Uterus (tissue), 4 donors: ENCODE data around the gene AUTS2. TPM values are rescaled to one million over a fixed set of nuclear protein-coding genes. Genes with fewer than 3 reads are reported as not detected.

Source experiments
- DNase-seq, 2 donors: peaks; one replicate each; pipeline ENCODE4 v3.0.0-alpha.2; 2019 to 2020
- H3K27ac ChIP-seq, 2 donors: fragments of 200-600 bp; sonication (generic); 1 replicate in 1 of 2; 2 replicates in 1 of 2; pipeline ENCODE4 v1.5.1; 2016 to 2018
- H3K27me3 ChIP-seq, 2 donors: fragments of 200-600 bp; sonication (generic); one replicate each; pipeline ENCODE4 v1.5.1; 2018 to 2019; ENCODE audit warnings: control low read depth in 1 of 2
- H3K36me3 ChIP-seq, 2 donors: fragments of 200-600 bp; sonication (generic); one replicate each; pipeline ENCODE4 v1.5.1; 2019; ENCODE audit warnings: control low read depth in 1 of 2
- H3K4me1 ChIP-seq, 2 donors: fragments of 200-600 bp; sonication (generic); one replicate each; pipeline ENCODE4 v1.5.1; 2018 to 2019; ENCODE audit warnings: control low read depth in 1 of 2
- H3K4me3 ChIP-seq, 2 donors: fragments of 200-600 bp; sonication (generic); 1 replicate in 1 of 2; 2 replicates in 1 of 2; pipeline ENCODE4 v1.5.1; 2018 to 2019; ENCODE audit warnings: mild to moderate bottlenecking in 1 of 2
- H3K9me3 ChIP-seq, 2 donors: fragments of 200-600 bp; sonication (generic); one replicate each; pipeline ENCODE4 v1.5.1; 2019; ENCODE audit warnings: control low read depth in 1 of 2
- POLR2A ChIP-seq, 2 donors: fragments of 450-650 bp; IDR thresholded peaks; one replicate each; pipeline ENCODE4 v1.6.1; 2016; ENCODE audit warnings: antibody characterized with exemption in 2 of 2, mild to moderate bottlenecking in 1 of 2, moderate library complexity in 1 of 2
- intact Hi-C: fragments of 100-400 bp; cut with DNase I; formaldehyde crosslinking; loops from one replicate; pipeline ENCODE4 v1.15.1; 2023; ENCODE audit warnings: low total_unique reads
- total RNA-seq, 4 donors: library from RNA; depleted of rRNA in 3 of 4; stranded (reverse); fragments of >200 nt in 3 of 4; gene quantifications; one replicate each; pipeline versions ENCODE4 v1.1.0 to v1.2.4, GENCODE V29; 2014 to 2023
- TF ChIP-seq, protein P1 (sequence below), 4 experiments: fragments of 200-600 bp in 2 of 4; fragments of 450-650 bp in 2 of 4; sonication (generic) in 2 of 4; IDR thresholded peaks; one replicate each; pipeline ENCODE4 v1.5.1; 2016 to 2019; ENCODE audit warnings: antibody characterized with exemption in 4 of 4, mild to moderate bottlenecking in 2 of 4, moderate library complexity in 1 of 4
- donor health status: DM: yes; HTN: yes; CAD: no.

Gene AUTS2
- total RNA-seq, 4 donors from 2014 or later, result 10.5 to 58.2 (median 30.0) TPM

DNA sequence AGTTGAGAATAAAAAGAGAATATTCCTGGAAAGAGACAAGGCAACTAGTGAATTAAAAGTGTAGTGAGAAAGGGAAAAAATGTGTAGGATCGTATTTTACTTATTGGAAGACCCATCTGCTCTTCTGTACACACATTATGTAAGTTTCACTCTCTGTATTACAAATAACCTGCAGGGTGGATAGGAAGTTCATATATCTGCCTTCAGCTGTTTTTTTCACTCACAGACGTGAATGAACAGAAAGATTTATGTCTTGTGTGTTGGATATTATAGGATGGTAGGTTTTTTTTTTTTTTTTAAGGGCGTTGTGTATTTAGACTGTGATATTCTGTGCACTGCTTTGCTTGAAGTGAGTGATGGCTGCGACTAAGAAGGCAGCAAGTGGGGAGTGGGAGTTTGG is 266.5 kb downstream of the AUTS2 start:
- no peaks in the 10 kb centered on the region for H3K9me3 ChIP-seq
- H3K36me3 ChIP-seq, result no peaks in the 10 kb centered on the region
- H3K4me3 ChIP-seq, result no peak overlapping the region
- H3K4me1 ChIP-seq, result peaks cover 0 to 5% of the 10 kb centered on the region in 2 donors
- no peak for DNase-seq
- H3K27ac ChIP-seq, result no peak overlapping the region
- TF ChIP-seq, protein P1, sequence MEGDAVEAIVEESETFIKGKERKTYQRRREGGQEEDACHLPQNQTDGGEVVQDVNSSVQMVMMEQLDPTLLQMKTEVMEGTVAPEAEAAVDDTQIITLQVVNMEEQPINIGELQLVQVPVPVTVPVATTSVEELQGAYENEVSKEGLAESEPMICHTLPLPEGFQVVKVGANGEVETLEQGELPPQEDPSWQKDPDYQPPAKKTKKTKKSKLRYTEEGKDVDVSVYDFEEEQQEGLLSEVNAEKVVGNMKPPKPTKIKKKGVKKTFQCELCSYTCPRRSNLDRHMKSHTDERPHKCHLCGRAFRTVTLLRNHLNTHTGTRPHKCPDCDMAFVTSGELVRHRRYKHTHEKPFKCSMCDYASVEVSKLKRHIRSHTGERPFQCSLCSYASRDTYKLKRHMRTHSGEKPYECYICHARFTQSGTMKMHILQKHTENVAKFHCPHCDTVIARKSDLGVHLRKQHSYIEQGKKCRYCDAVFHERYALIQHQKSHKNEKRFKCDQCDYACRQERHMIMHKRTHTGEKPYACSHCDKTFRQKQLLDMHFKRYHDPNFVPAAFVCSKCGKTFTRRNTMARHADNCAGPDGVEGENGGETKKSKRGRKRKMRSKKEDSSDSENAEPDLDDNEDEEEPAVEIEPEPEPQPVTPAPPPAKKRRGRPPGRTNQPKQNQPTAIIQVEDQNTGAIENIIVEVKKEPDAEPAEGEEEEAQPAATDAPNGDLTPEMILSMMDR (IDR thresholded peaks at IDR 0.05), result no peak
- TF ChIP-seq POLR2A (IDR thresholded peaks at IDR 0.05), result no peak
- no peaks in the 10 kb centered on the region for H3K27me3 ChIP-seq
- intact Hi-C loops, result no loop called here

DNA sequence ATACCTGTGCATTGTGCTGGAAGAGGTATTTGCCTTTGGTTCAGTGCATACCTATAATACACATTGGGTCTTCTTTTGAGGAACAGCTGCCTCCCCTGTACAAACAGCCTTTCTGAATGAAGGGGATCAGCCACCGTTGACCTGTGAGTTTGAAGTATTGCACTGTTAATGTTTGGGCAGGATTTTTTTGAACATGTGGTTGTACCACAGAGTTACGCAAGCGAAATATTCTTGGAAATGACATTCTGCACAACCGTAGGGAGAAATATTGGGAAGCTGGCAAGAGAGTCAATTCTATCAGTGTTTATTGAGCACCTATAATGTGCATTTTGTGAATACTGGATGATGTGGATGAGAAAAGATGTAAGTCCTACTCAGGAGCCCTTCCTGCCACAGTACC is 270.6 kb downstream of the AUTS2 start:
- intact Hi-C loops, result no loop called here
- no peak for TF ChIP-seq POLR2A (IDR thresholded peaks at IDR 0.05)
- TF ChIP-seq, protein P1 (IDR thresholded peaks at IDR 0.05), result no peak

DNA sequence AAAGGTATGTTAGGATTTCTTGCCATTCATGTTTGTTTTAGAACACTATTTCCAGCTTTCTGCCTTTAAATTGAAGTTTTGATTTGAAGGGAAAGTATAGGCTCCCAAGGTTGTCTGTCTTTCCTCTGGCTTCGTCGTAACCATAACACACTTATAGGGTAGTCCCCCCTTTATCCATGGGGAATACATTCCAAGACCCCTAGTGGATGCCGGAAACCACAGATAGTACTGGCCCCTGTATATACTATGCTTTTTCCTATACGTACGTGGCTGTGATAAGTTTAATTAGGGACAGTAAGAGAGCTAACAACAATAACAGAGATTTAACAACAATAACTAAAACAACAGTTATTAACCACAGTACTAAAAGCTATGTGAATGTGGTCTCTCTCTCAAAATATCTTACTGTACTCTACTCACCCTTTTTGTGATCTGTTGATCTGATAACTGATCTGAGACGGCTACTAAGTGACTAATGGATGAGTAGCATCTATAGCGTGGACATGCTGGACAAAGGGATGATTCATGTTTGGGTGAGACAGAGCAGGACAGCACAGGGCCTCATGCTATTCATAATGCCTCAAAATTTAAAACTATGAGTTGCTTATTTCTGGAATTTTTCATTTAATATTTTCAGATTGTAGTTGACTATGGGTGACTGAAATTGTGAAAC is 273.1 kb downstream of the AUTS2 start:
- Histone ChIP-seq H3K9me3 (no peaks in the 10 kb centered on the region), H3K4me1 (no peaks in the 10 kb centered on the region), H3K27ac (no peak overlapping the region), H3K27me3 (no peaks in the 10 kb centered on the region), H3K36me3 (no peaks in the 10 kb centered on the region), H3K4me3 (no peak overlapping the region)
- intact Hi-C loops, result no loop called here
- TF ChIP-seq POLR2A (IDR thresholded peaks at IDR 0.05), result no peak
- TF ChIP-seq, protein P1 (IDR thresholded peaks at IDR 0.05), result no peak
- no peak for DNase-seq

More for the DNA sequence above, 270.6 kb downstream of the AUTS2 start:
- no peak for DNase-seq
- Histone ChIP-seq H3K36me3 (no peaks in the 10 kb centered on the region), H3K4me3 (no peak overlapping the region), H3K9me3 (no peaks in the 10 kb centered on the region), H3K4me1 (no peaks in the 10 kb centered on the region), H3K27me3 (no peaks in the 10 kb centered on the region), H3K27ac (no peak overlapping the region)

DNA sequence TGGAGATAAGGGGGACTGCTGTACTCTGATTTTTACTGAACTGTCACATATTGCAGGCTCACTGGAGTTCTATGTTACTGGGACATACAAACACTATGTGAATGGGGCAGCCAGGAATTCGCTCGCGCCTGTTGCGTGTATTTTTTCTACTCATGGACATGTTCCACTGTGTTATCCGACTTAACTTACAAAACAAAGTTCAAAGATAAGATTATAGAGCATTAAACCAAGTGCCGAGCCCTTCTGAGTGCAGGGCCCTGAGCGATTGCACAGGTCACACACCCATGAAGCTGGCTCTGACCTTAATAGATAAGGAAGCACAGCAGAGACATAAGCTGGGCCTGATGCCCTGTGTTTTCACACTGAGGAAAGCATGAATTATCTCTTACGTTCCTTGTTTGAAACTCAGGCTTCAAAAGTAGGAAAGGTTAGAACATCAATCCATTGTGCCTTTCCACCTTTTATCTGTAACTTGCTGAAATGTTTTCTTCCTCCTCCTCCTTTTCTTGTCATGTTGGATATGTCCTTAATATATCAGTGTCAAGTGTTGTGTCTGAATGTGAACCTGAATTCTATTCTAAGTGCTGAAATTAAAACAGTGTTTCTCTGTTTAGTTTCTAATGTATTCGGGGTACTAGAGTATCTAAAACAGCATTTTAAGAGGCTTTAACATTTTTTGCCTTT is 273.8 kb downstream of the AUTS2 start:
- no peaks in the 10 kb centered on the region for H3K36me3 ChIP-seq
- TF ChIP-seq, protein P1 (IDR thresholded peaks at IDR 0.05), result no peak
- no peak for TF ChIP-seq POLR2A (IDR thresholded peaks at IDR 0.05)
- H3K27me3 ChIP-seq, result no peaks in the 10 kb centered on the region
- H3K4me3 ChIP-seq, result no peak overlapping the region
- no peak overlapping the region for H3K27ac ChIP-seq
- intact Hi-C loops, result no loop called here
- H3K9me3 ChIP-seq, result no peaks in the 10 kb centered on the region
- peak in 1 of 2 donors; percentile 18 for DNase-seq
- no peaks in the 10 kb centered on the region for H3K4me1 ChIP-seq

DNA sequence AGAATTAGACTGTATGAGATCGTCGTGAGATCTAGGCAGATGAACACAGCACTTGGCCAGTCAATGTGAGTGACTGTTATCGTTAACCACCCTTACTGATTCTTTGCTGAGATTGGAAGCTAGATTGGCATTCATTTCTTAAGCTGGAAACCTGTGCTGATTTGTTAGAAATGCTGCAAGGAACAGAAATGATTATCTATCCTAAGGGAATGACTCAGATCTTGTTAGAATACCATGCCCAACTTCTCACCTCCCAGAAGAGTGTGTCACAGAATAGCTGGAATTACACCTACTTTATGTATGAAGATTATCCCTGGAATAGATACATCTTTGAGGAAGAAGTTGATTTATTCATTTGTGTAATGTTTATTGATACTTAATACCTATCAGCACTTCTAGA is 275.2 kb downstream of the AUTS2 start:
- Histone ChIP-seq H3K27ac (no peak overlapping the region), H3K4me1 (no peaks in the 10 kb centered on the region), H3K4me3 (no peak overlapping the region), H3K27me3 (no peaks in the 10 kb centered on the region), H3K36me3 (no peaks in the 10 kb centered on the region), H3K9me3 (no peaks in the 10 kb centered on the region)
- no peak for DNase-seq
- TF ChIP-seq POLR2A (IDR thresholded peaks at IDR 0.05), result no peak
- TF ChIP-seq, protein P1 (IDR thresholded peaks at IDR 0.05), result no peak
- intact Hi-C loops, result no loop called here
